Astrocyte (in vitro differentiated cells and primary cell): ENCODE results near the gene OTOR. TPM values are rescaled to one million over a fixed set of nuclear protein-coding genes. Genes with fewer than 3 reads are reported as not detected.

Experiments
- DNase-seq: peaks from one replicate; pipeline ENCODE4 v3.0.0-alpha.2; 2010; ENCODE audit warnings: low read depth
- FAIRE-seq: peaks from 2 replicates; lab custom pipeline; 2011; peaks lifted over from hg19 to GRCh38; lab: Jason Lieb, UNC
- H2AFZ ChIP-seq: 2 replicates; pipeline ENCODE4 v1.6.0; 2012; ENCODE audit warnings: low read depth, low read length, inconsistent platforms
- H3K27ac ChIP-seq: 2 replicates; pipeline ENCODE4 v1.5.1; 2011; ENCODE audit warnings: low read depth, low read length, inconsistent platforms
- H3K27me3 ChIP-seq: 2 replicates; pipeline ENCODE4 v1.6.0; 2011; ENCODE audit warnings: low read length, inconsistent platforms; ENCODE audit not compliant: insufficient read depth
- H3K36me3 ChIP-seq: 2 replicates; pipeline ENCODE4 v1.5.1; 2011; ENCODE audit warnings: low read length, inconsistent platforms; ENCODE audit not compliant: insufficient read depth
- H3K4me1 ChIP-seq: 2 replicates; pipeline ENCODE4 v1.5.1; 2011; ENCODE audit warnings: low read length, inconsistent platforms; ENCODE audit not compliant: insufficient read depth
- H3K4me2 ChIP-seq: 2 replicates; pipeline ENCODE4 v1.6.0; 2012; ENCODE audit warnings: low read length, inconsistent platforms
- H3K4me3 ChIP-seq: 2 replicates; pipeline ENCODE4 v1.5.1; 2011; ENCODE audit warnings: low read depth, mild to moderate bottlenecking, low read length, inconsistent platforms; ENCODE audit not compliant: insufficient read depth
- H3K79me2 ChIP-seq: 2 replicates; pipeline ENCODE4 v1.6.0; 2012; ENCODE audit warnings: mild to moderate bottlenecking, low read length, inconsistent platforms; ENCODE audit not compliant: insufficient read depth
- H3K9ac ChIP-seq: 2 replicates; pipeline ENCODE4 v1.6.0; 2012; ENCODE audit warnings: mild to moderate bottlenecking, low read length, inconsistent platforms
- H3K9me3 ChIP-seq: 2 replicates; pipeline ENCODE4 v1.5.1; 2012; ENCODE audit warnings: low read depth, mild to moderate bottlenecking, low read length, inconsistent platforms; ENCODE audit not compliant: insufficient read depth
- H4K20me1 ChIP-seq: 2 replicates; pipeline ENCODE4 v1.6.0; 2012; ENCODE audit warnings: low read length, inconsistent platforms; ENCODE audit not compliant: insufficient read depth
- H3K27ac Mint-ChIP-seq: one replicate; pipeline ENCODE4 v1.8.0; 2021; ENCODE audit warnings: mild to moderate bottlenecking, mixed read lengths; ENCODE audit not compliant: unreplicated experiment
- H3K27me3 Mint-ChIP-seq: one replicate; pipeline ENCODE4 v1.8.0; 2021; ENCODE audit warnings: low read depth, mixed read lengths; ENCODE audit not compliant: unreplicated experiment
- H3K36me3 Mint-ChIP-seq: one replicate; pipeline ENCODE4 v1.8.0; 2021; ENCODE audit warnings: low read depth, mixed read lengths; ENCODE audit not compliant: unreplicated experiment
- H3K4me1 Mint-ChIP-seq: one replicate; pipeline ENCODE4 v1.8.0; 2021; ENCODE audit warnings: low read depth, mixed read lengths; ENCODE audit not compliant: unreplicated experiment
- H3K4me3 Mint-ChIP-seq: one replicate; pipeline ENCODE4 v1.8.0; 2021; ENCODE audit warnings: mild to moderate bottlenecking, moderate library complexity, mixed read lengths; ENCODE audit not compliant: unreplicated experiment
- H3K9me3 Mint-ChIP-seq: one replicate; pipeline ENCODE4 v1.8.0; 2021; ENCODE audit warnings: mild to moderate bottlenecking, mixed read lengths; ENCODE audit not compliant: unreplicated experiment
- EZH2 ChIP-seq: IDR thresholded peaks from 2 replicates; pipeline ENCODE4 v1.6.1; 2012; ENCODE audit warnings: mild to moderate bottlenecking, low read length, inconsistent platforms; ENCODE audit not compliant: insufficient read depth
- total RNA-seq: library from RNA; stranded (reverse); gene quantifications from 2 replicates; pipeline ENCODE4 v1.2.1, GENCODE V29; 2021
- TF ChIP-seq, protein P1 (sequence below): IDR thresholded peaks from 2 replicates; pipeline ENCODE4 v1.5.1; 2011; ENCODE audit warnings: low read depth, mild to moderate bottlenecking, inconsistent platforms, low read length, moderate library complexity; ENCODE audit not compliant: insufficient read depth

OTOR gene
- total RNA-seq, 1 donor from 2014 or later = not detected

DNA sequence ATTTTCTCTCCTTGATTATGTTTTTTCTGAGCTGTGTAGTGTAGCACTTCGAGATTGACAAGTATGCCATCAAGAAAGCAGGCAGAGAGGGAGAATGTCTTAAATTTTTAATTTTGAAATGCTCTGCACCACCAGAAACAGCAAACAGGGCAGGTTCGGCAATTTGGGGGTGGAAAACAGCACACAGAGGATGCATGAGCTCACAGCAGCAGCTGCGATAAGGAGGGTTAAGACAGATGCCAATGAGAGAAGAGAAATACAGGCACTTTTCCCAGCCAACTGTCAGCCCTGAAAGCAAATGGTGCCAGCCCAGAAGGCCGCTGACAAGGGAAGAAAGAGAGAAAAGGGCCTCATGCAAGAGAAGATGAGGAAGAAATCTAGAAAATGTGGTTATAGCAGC is 33.4 kb upstream of the OTOR start:
- H3K9ac ChIP-seq = no peak overlapping the region
- no peak overlapping the region for H3K27ac Mint-ChIP-seq
- no peak overlapping the region for H3K4me2 ChIP-seq
- no peaks in the 10 kb centered on the region for H3K36me3 Mint-ChIP-seq
- H3K27ac ChIP-seq = no peak overlapping the region
- no peak overlapping the region for H3K4me3 Mint-ChIP-seq
- no peaks in the 10 kb centered on the region for H3K79me2 ChIP-seq
- H3K36me3 ChIP-seq = no peaks in the 10 kb centered on the region
- no peaks in the 10 kb centered on the region for H4K20me1 ChIP-seq
- peaks cover 4% of the 10 kb centered on the region for H3K27me3 ChIP-seq
- TF ChIP-seq EZH2 = no peak
- TF ChIP-seq, protein P1, sequence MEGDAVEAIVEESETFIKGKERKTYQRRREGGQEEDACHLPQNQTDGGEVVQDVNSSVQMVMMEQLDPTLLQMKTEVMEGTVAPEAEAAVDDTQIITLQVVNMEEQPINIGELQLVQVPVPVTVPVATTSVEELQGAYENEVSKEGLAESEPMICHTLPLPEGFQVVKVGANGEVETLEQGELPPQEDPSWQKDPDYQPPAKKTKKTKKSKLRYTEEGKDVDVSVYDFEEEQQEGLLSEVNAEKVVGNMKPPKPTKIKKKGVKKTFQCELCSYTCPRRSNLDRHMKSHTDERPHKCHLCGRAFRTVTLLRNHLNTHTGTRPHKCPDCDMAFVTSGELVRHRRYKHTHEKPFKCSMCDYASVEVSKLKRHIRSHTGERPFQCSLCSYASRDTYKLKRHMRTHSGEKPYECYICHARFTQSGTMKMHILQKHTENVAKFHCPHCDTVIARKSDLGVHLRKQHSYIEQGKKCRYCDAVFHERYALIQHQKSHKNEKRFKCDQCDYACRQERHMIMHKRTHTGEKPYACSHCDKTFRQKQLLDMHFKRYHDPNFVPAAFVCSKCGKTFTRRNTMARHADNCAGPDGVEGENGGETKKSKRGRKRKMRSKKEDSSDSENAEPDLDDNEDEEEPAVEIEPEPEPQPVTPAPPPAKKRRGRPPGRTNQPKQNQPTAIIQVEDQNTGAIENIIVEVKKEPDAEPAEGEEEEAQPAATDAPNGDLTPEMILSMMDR = no peak
- H3K9me3 ChIP-seq = no peaks in the 10 kb centered on the region
- H3K27me3 Mint-ChIP-seq = peaks cover 4% of the 10 kb centered on the region
- no peak overlapping the region for H3K4me3 ChIP-seq
- FAIRE-seq (no peak), DNase-seq (no peak)
- no peaks in the 10 kb centered on the region for H3K4me1 Mint-ChIP-seq
- H2AFZ ChIP-seq = no peak overlapping the region
- H3K9me3 Mint-ChIP-seq = no peaks in the 10 kb centered on the region
- H3K4me1 ChIP-seq = no peaks in the 10 kb centered on the region

DNA sequence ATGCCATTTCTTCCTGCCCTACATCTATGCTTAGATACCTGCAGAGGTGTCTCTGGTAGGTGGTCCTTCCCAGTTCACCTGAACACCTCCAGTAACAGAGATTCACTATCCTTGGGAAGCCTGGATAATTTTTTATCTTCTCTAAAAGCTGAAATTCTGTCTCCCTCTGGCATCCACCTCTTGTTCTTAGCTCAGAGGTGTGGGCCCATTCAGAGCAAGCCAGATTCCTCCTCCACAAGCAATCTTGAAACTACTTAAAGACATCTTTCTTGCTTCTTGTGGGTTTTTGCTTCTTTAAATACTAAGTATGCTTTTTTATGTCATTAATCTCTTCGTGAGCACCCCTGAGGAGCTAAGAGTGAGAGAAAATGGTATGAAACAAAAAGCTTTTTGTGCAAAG is 28.7 kb upstream of the OTOR start:
- Histone ChIP-seq H4K20me1 (no peaks in the 10 kb centered on the region), H3K36me3 (no peaks in the 10 kb centered on the region), H3K9ac (no peak overlapping the region), H3K4me3 (no peak overlapping the region), H3K4me1 (no peaks in the 10 kb centered on the region), H3K4me2 (no peak overlapping the region), H3K9me3 (no peaks in the 10 kb centered on the region), H3K27me3 (peaks cover 7% of the 10 kb centered on the region), H3K79me2 (no peaks in the 10 kb centered on the region), H2AFZ (no peak overlapping the region), H3K27ac (no peak overlapping the region)
- no peak for TF ChIP-seq EZH2
- TF ChIP-seq, protein P1 = no peak
- DNase-seq (no peak), FAIRE-seq (no peak)
- Mint-ChIP-seq H3K4me1 (no peaks in the 10 kb centered on the region), H3K27ac (no peak overlapping the region), H3K4me3 (no peak overlapping the region), H3K36me3 (no peaks in the 10 kb centered on the region), H3K27me3 (no peaks in the 10 kb centered on the region), H3K9me3 (no peaks in the 10 kb centered on the region)

DNA sequence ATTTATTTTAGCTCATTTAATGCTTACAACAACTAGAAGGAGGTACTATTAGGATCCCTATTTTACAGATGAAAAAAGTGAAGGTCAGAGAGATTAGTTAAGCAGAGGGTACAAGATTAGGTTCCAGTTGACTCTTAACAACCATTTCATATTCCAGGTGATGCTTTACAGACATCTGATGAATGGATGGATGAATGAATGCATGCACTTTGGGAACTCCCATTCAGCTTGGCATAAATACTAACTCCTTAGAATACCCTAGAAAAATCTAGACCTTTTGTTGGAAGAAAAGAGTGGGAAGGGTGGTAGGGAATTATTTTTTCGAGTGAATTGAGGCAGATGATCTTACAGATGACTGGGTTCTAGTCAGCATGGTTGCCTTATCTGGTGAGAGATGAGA is 19.1 kb upstream of the OTOR start:
- FAIRE-seq = no peak
- no peak overlapping the region for H3K27ac ChIP-seq

More for the DNA sequence above, 19.1 kb upstream of the OTOR start:
- Histone ChIP-seq H3K36me3 (peaks cover 14% of the 10 kb centered on the region), H3K27me3 (peaks cover 3% of the 10 kb centered on the region), H3K9ac (no peak overlapping the region), H2AFZ (peak overlapping the region; percentile 100), H4K20me1 (peaks cover 19% of the 10 kb centered on the region), H3K4me2 (peak overlapping the region; percentile 97), H3K79me2 (peaks cover 42% of the 10 kb centered on the region), H3K9me3 (no peaks in the 10 kb centered on the region), H3K4me3 (peak overlapping the region; percentile 98), H3K4me1 (peaks cover 12% of the 10 kb centered on the region)
- no peaks in the 10 kb centered on the region for H3K27me3 Mint-ChIP-seq
- TF ChIP-seq, protein P1 = no peak
- no peak for TF ChIP-seq EZH2
- H3K27ac Mint-ChIP-seq = peak overlapping the region; percentile 100
- peak overlapping the region; percentile 100 for H3K4me3 Mint-ChIP-seq
- no peak for DNase-seq
- peaks cover 7% of the 10 kb centered on the region for H3K4me1 Mint-ChIP-seq
- H3K36me3 Mint-ChIP-seq = peaks cover 6% of the 10 kb centered on the region
- H3K9me3 Mint-ChIP-seq = no peaks in the 10 kb centered on the region
